GM21367 (cell line): ENCODE results near the gene PXYLP1.

ENCODE experiments used
- ATAC-seq: cut with Tn5 transposase; IDR thresholded peaks from one replicate; pipeline ENCODE4 v1.9.1; 2021; ENCODE audit not compliant: unreplicated experiment

Gene PXYLP1

GRCh38 chr3:141320399-141321108 lies 88.9 kb downstream of the PXYLP1 start:
- no peak for ATAC-seq

- ATAC-seq, result no peak
Measured at GRCh38 chr3:141321109-141321497, 89.5 kb downstream of the PXYLP1 start.

GRCh38 chr3:141323936-141324704 lies 92.5 kb downstream of the PXYLP1 start:
- no peak for ATAC-seq

GRCh38 chr3:141326123-141326522 lies 94.5 kb downstream of the PXYLP1 start:
- ATAC-seq, result no peak

GRCh38 chr3:141326626-141327025 lies 95.0 kb downstream of the PXYLP1 start:
- no peak for ATAC-seq

- ATAC-seq, result no peak
Measured at GRCh38 chr3:141328286-141329166, 96.9 kb downstream of the PXYLP1 start.

GRCh38 chr3:141330235-141330634 lies 98.6 kb downstream of the PXYLP1 start:
- no peak for ATAC-seq

- no peak for ATAC-seq
Measured at GRCh38 chr3:141330718-141331376, 99.2 kb downstream of the PXYLP1 start.

- ATAC-seq, result peak; percentile 34
Measured at GRCh38 chr3:141331377-141332318, 100.0 kb downstream of the PXYLP1 start.

GRCh38 chr3:141332416-141332815 lies 100.8 kb downstream of the PXYLP1 start:
- ATAC-seq, result no peak

- no peak for ATAC-seq
Measured at GRCh38 chr3:141333836-141334626, 102.4 kb downstream of the PXYLP1 start.

- no peak for ATAC-seq
Measured at GRCh38 chr3:141334627-141335250, 103.1 kb downstream of the PXYLP1 start.

GRCh38 chr3:141335531-141336061 lies 104.0 kb downstream of the PXYLP1 start:
- ATAC-seq, result no peak

- ATAC-seq, result peak; percentile 77
Measured at GRCh38 chr3:141336672-141337522, 105.3 kb downstream of the PXYLP1 start.

- ATAC-seq, result no peak
Measured at GRCh38 chr3:141337523-141337854, 105.9 kb downstream of the PXYLP1 start.

- ATAC-seq, result no peak
Measured at GRCh38 chr3:141337991-141338390, 106.4 kb downstream of the PXYLP1 start.

GRCh38 chr3:141338881-141339280 lies 107.3 kb downstream of the PXYLP1 start:
- ATAC-seq, result no peak

- ATAC-seq, result no peak
Measured at GRCh38 chr3:141341536-141341935, 109.9 kb downstream of the PXYLP1 start.
